ENCODE data around the gene CHST2.

The CHST2 gene

DNA sequence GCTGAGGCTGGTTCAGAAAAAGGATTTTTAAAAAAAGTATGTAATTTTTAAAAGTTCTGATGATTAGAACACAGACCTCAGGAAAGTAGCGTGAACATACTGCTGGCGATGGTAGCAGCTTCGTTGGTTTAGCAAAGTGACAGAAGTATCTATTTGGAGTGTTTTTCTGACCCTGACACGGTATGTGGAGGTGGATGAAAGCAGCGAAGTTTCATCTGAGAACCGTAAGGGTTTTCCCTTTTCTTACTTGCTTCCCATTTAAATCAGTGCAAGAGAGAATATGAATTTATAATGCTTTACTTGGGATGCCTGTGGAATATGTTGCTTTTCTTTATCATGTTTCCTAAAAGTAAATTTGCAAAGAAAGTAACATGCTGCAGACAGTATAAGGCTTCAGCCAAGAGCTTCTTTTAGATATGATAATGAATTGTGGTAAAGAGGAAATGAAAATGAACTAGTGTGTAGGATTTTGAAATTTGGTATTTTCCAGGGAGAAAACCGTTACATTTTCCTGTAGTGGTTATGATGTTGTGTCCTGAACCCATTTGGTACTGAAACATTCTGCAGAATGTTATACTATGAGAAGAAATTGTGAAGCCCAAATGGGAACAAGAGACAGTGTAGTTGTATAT is 3.9 kb downstream of the CHST2 start:
- no peak for ATAC-seq (ENCODE audit: low read depth)
- no peak for DNase-seq (ENCODE audit: low spot score)
- Histone ChIP-seq H3K4me3 (ENCODE audit: severe bottlenecking) (no peak overlapping the region), H3K27ac (ENCODE audit: poor library complexity, severe bottlenecking) (no peak overlapping the region), H3K36me3 (ENCODE audit: low read depth) (no peaks in the 10 kb centered on the region), H3K27me3 (ENCODE audit: insufficient read depth, poor library complexity, severe bottlenecking) (no peaks in the 10 kb centered on the region), H3K4me1 (ENCODE audit: insufficient read depth, poor library complexity, severe bottlenecking) (no peaks in the 10 kb centered on the region), H3K9me3 (ENCODE audit: severe bottlenecking) (no peaks in the 10 kb centered on the region)
- TF ChIP-seq, protein P1, sequence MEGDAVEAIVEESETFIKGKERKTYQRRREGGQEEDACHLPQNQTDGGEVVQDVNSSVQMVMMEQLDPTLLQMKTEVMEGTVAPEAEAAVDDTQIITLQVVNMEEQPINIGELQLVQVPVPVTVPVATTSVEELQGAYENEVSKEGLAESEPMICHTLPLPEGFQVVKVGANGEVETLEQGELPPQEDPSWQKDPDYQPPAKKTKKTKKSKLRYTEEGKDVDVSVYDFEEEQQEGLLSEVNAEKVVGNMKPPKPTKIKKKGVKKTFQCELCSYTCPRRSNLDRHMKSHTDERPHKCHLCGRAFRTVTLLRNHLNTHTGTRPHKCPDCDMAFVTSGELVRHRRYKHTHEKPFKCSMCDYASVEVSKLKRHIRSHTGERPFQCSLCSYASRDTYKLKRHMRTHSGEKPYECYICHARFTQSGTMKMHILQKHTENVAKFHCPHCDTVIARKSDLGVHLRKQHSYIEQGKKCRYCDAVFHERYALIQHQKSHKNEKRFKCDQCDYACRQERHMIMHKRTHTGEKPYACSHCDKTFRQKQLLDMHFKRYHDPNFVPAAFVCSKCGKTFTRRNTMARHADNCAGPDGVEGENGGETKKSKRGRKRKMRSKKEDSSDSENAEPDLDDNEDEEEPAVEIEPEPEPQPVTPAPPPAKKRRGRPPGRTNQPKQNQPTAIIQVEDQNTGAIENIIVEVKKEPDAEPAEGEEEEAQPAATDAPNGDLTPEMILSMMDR (IDR thresholded peaks at IDR 0.05; ENCODE audit: poor library complexity, severe bottlenecking): no peak

DNA sequence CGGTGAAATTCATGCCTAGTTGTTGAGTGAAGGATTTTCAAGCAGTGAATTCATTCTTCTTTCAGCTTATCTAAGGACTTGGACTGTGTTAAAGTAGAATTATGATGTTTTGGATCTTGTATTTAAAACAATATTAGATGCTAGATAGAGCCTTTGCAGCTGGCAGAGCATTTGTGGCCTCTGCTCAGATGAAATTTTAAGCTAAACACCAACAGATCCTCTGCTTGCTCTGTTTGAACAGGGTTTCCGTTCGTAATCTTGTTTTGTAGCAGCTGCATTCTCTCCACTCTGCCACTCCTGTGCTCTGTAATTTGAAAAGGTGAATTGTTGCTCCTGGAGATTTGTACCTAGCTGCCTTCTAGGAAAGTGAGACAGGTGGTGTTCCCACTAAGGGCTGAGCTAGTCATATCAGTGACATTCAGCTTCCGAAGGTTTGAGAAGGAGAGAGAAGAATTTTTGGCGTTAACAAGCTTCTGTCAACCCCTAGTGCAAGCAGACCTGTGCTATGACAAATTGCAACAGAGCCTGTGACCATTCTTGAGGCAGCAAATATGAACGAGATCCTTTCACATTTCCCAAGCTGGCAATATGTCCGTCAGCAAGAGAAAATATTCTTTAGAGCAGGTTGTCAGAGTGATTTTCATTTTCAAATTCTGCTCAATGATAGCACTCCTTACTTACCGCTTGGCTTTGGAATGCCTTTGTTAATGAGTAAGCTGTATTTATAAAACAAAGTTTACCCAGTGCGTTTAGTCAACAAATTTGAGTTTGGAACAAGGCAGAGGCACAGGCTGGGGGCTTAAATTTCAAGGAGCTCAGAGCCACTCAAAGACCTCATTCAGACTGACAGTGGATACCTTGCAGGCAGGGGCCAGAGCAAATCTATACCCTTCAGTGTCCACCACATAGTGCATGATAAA is 5.3 kb downstream of the CHST2 start:
- H3K9me3 ChIP-seq (ENCODE audit: severe bottlenecking): no peaks in the 10 kb centered on the region
- H3K27ac ChIP-seq (ENCODE audit: poor library complexity, severe bottlenecking): no peak overlapping the region
- no peaks in the 10 kb centered on the region for H3K27me3 ChIP-seq (ENCODE audit: insufficient read depth, poor library complexity, severe bottlenecking)
- H3K4me3 ChIP-seq (ENCODE audit: severe bottlenecking): no peak overlapping the region
- ATAC-seq (ENCODE audit: low read depth) (no peak), DNase-seq (ENCODE audit: low spot score) (no peak)
- H3K4me1 ChIP-seq (ENCODE audit: insufficient read depth, poor library complexity, severe bottlenecking): no peaks in the 10 kb centered on the region
- TF ChIP-seq, protein P1 (IDR thresholded peaks at IDR 0.05; ENCODE audit: poor library complexity, severe bottlenecking): no peak
- no peaks in the 10 kb centered on the region for H3K36me3 ChIP-seq (ENCODE audit: low read depth)

DNA sequence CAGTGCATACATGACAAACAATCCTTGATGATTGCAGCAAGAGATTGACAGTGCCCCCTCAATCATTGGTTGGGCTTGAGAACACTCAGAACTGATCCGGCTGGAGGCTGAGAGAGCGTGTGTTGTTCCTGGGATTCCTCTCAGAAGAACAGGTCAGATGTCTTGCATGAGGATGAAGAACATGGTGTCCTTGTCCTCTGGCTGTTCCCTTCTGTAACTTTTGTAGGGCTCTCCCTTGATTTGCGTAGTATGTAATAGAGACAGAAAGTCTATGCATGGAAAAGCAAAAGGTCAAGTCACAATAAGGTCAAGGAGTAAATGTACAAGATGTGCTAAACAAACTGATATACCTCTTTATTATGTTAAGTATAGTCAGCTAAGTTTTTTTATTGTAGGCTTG is 8.2 kb downstream of the CHST2 start:
- no peak overlapping the region for H3K4me3 ChIP-seq (ENCODE audit: severe bottlenecking)
- ATAC-seq (ENCODE audit: low read depth) (no peak), DNase-seq (ENCODE audit: low spot score) (no peak)
- TF ChIP-seq, protein P1 (IDR thresholded peaks at IDR 0.05; ENCODE audit: poor library complexity, severe bottlenecking): no peak
- no peaks in the 10 kb centered on the region for H3K4me1 ChIP-seq (ENCODE audit: insufficient read depth, poor library complexity, severe bottlenecking)
- no peaks in the 10 kb centered on the region for H3K36me3 ChIP-seq (ENCODE audit: low read depth)
- H3K27me3 ChIP-seq (ENCODE audit: insufficient read depth, poor library complexity, severe bottlenecking): no peaks in the 10 kb centered on the region
- no peak overlapping the region for H3K27ac ChIP-seq (ENCODE audit: poor library complexity, severe bottlenecking)
- no peaks in the 10 kb centered on the region for H3K9me3 ChIP-seq (ENCODE audit: severe bottlenecking)

DNA sequence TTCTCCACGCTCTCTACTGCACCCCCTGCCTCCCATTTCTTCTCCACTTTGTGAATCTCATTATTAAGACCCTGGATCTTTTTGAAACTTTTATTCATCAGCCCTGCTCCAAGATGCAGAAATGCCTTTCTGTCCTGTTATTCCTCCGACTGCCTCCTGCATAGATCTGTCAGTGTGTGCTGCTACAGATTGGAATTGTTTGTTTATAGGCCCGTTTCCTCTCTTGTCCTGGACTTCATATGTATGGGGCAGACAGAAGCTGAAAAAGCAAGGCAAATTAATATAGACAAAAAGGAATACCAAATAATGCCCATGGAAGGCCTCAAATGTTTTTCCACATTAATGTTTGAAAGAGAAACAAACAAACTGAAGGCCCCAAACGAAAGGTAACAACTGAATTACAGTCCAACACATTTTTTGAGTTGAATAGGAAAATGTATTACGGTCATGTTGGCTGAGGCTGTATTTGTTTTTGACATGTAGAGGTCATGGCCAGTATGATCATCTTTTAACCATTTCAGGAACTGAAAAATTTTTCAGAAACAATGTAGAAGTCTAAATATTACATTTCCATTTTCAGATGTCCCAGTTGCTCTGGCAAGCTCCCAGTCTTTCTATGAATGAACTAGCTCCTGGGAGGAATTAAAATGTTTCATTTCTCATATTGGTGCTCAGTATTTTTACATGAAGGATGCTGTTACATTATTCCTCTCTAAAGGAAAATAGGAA is 8.8 kb downstream of the CHST2 start:
- TF ChIP-seq, protein P1 (IDR thresholded peaks at IDR 0.05; ENCODE audit: poor library complexity, severe bottlenecking): no peak
- no peaks in the 10 kb centered on the region for H3K27me3 ChIP-seq (ENCODE audit: insufficient read depth, poor library complexity, severe bottlenecking)
- no peak overlapping the region for H3K27ac ChIP-seq (ENCODE audit: poor library complexity, severe bottlenecking)
- H3K9me3 ChIP-seq (ENCODE audit: severe bottlenecking): no peaks in the 10 kb centered on the region
- H3K4me1 ChIP-seq (ENCODE audit: insufficient read depth, poor library complexity, severe bottlenecking): no peaks in the 10 kb centered on the region
- H3K36me3 ChIP-seq (ENCODE audit: low read depth): no peaks in the 10 kb centered on the region
- no peak overlapping the region for H3K4me3 ChIP-seq (ENCODE audit: severe bottlenecking)
- DNase-seq (ENCODE audit: low spot score) (no peak), ATAC-seq (ENCODE audit: low read depth) (no peak)

Measured in RWPE2 (cell line).